Right hindlimb (tissue), 1 donor: ENCODE measurements around the gene HSD11B1.

ENCODE experiments used
- DNase-seq: peaks from one replicate; pipeline ENCODE4 v3.0.0-alpha.2; 2018

The HSD11B1 gene

GRCh38 chr1:209728466-209728865, 23.8 kb downstream of the HSD11B1 start:
- no peak for DNase-seq

GRCh38 chr1:209729436-209729835, 24.8 kb downstream of the HSD11B1 start:
- no peak for DNase-seq

- DNase-seq: no peak
Observed at GRCh38 chr1:209732725-209733124, 28.1 kb downstream of the HSD11B1 start.

- no peak for DNase-seq
Observed at GRCh38 chr1:209733409-209734192, 29.0 kb downstream of the HSD11B1 start.

GRCh38 chr1:209736490-209737117, 32.0 kb downstream of the HSD11B1 start:
- DNase-seq: no peak

- no peak for DNase-seq
Observed at GRCh38 chr1:209737118-209737505, 32.5 kb downstream of the HSD11B1 start.

GRCh38 chr1:209738270-209738669, 33.6 kb downstream of the HSD11B1 start:
- no peak for DNase-seq

- DNase-seq: no peak
Observed at GRCh38 chr1:209741193-209741592, 36.5 kb downstream of the HSD11B1 start.

- no peak for DNase-seq
Observed at GRCh38 chr1:209741889-209742288, 37.2 kb downstream of the HSD11B1 start.

- DNase-seq: no peak
Observed at GRCh38 chr1:209742409-209743144, 37.9 kb downstream of the HSD11B1 start.

- DNase-seq: peak; percentile 25
Observed at GRCh38 chr1:209743145-209743482, 38.5 kb downstream of the HSD11B1 start.

- DNase-seq: no peak
Observed at GRCh38 chr1:209746451-209747165, 42.0 kb downstream of the HSD11B1 start.

GRCh38 chr1:209747580-209748262, 43.1 kb downstream of the HSD11B1 start:
- DNase-seq: peak; percentile 83

- no peak for DNase-seq
Observed at GRCh38 chr1:209748620-209749019, 44.0 kb downstream of the HSD11B1 start.

- DNase-seq: no peak
Observed at GRCh38 chr1:209749205-209749604, 44.6 kb downstream of the HSD11B1 start.

GRCh38 chr1:209749670-209750323, 45.2 kb downstream of the HSD11B1 start:
- DNase-seq: no peak

- no peak for DNase-seq
Observed at GRCh38 chr1:209751627-209752231, 47.1 kb downstream of the HSD11B1 start.

- DNase-seq: no peak
Observed at GRCh38 chr1:209752890-209753289, 48.2 kb downstream of the HSD11B1 start.

GRCh38 chr1:209755256-209755655, 50.6 kb downstream of the HSD11B1 start:
- no peak for DNase-seq

- no peak for DNase-seq
Observed at GRCh38 chr1:209755926-209756614, 51.4 kb downstream of the HSD11B1 start, which contains the start of gene TRAF3IP3. TRAF3IP3 (plus strand) TSS chr1:209756053; CDS start chr1:209760040, 3,987 bp downstream.
